Caco-2 (cell line): ENCODE data around the gene SRPK2. TPM values are rescaled to one million over a fixed set of nuclear protein-coding genes. Genes with fewer than 3 reads are reported as not detected.

Source experiments
- BruUV-seq: library from RNA; stranded (reverse); fragments of 400-500 nt; replicated peaks from 2 replicates; lab custom pipeline; 2021; lab: Mats Ljungman, UMichigan
- CTCF ChIA-PET: fragments of 300-600 bp; sonication (Branson Sonifier 250); formaldehyde crosslinking; loops from one replicate; lab custom pipeline; 2022; ENCODE audit warnings: antibody characterized with exemption; lab: Charles Lee
- POLR2A ChIA-PET: fragments of 300-600 bp; sonication (Branson Sonifier 250); formaldehyde crosslinking; loops from one replicate; lab custom pipeline; 2022; ENCODE audit warnings: antibody characterized with exemption; lab: Charles Lee
- DNase-seq, 2 experiments: peaks; one replicate each; pipeline versions ENCODE4 v3.0.0 to v3.0.0-alpha.2; 2020 to 2022
- H3K27me3 ChIP-seq: replicated peaks from 2 replicates; pipeline ENCODE4 v1.6.0; 2011; ENCODE audit warnings: low read length; ENCODE audit not compliant: control insufficient read depth, insufficient read depth
- H3K36me3 ChIP-seq: 2 replicates; pipeline ENCODE4 v1.5.1; 2011; ENCODE audit warnings: low read length; ENCODE audit not compliant: control insufficient read depth, insufficient read depth
- H3K4me1 ChIP-seq: fragments of 250-450 bp; sonication (Bioruptor Pico); 2 replicates; pipeline ENCODE4 v1.5.1; 2020; ENCODE audit warnings: mild to moderate bottlenecking
- H3K4me3 ChIP-seq: 2 replicates; pipeline ENCODE4 v1.5.1; 2011; ENCODE audit warnings: low read depth, mild to moderate bottlenecking, control low read depth, low read length
- H3K9me3 ChIP-seq: fragments of 250-450 bp; sonication (Bioruptor Pico); 2 replicates; pipeline ENCODE4 v1.5.1; 2020; ENCODE audit warnings: mild to moderate bottlenecking, moderate library complexity
- H3K27ac Mint-ChIP-seq: one replicate; pipeline ENCODE4 v1.8.0; 2022; ENCODE audit warnings: mixed read lengths; ENCODE audit not compliant: unreplicated experiment
- H3K27me3 Mint-ChIP-seq: one replicate; pipeline ENCODE4 v1.8.0; 2022; ENCODE audit warnings: mixed read lengths; ENCODE audit not compliant: insufficient read depth, unreplicated experiment
- H3K36me3 Mint-ChIP-seq: one replicate; pipeline ENCODE4 v1.8.0; 2022; ENCODE audit warnings: mild to moderate bottlenecking, mixed read lengths; ENCODE audit not compliant: insufficient read depth, unreplicated experiment
- H3K4me1 Mint-ChIP-seq: one replicate; pipeline ENCODE4 v1.8.0; 2022; ENCODE audit warnings: low read depth, mixed read lengths; ENCODE audit not compliant: unreplicated experiment
- H3K4me3 Mint-ChIP-seq: one replicate; pipeline ENCODE4 v1.8.0; 2022; ENCODE audit warnings: mild to moderate bottlenecking, moderate library complexity, mixed read lengths; ENCODE audit not compliant: unreplicated experiment
- H3K9me3 Mint-ChIP-seq: one replicate; pipeline ENCODE4 v1.8.0; 2022; ENCODE audit warnings: mixed read lengths; ENCODE audit not compliant: unreplicated experiment
- CTCF ChIP-seq, 2 experiments: fragments of 200-600 bp in 1 of 2; IDR thresholded peaks; 1 replicate in 1 of 2; 2 replicates in 1 of 2; pipeline versions ENCODE4 v1.5.1 to v1.8.0; 2011 to 2022; ENCODE audit warnings: antibody characterized with exemption in 1 of 2, control low read depth in 1 of 2, inconsistent platforms in 1 of 2, low read depth in 1 of 2, low read length in 1 of 2, mild to moderate bottlenecking in 1 of 2, moderate library complexity in 1 of 2; ENCODE audit not compliant: insufficient read depth in 1 of 2, severe bottlenecking in 1 of 2, unreplicated experiment in 1 of 2
- intact Hi-C: fragments of 100-400 bp; cut with micrococcal nuclease; formaldehyde crosslinking; loops from one replicate; pipeline ENCODE4 v1.10.0; 2022; ENCODE audit not compliant: unreplicated experiment
- total RNA-seq: library from RNA; stranded (reverse); gene quantifications from 2 replicates; pipeline ENCODE4 v1.2.3, GENCODE V29; 2022

SRPK2 gene
- total RNA-seq, 1 experiment from 2014 or later, result 39.9 TPM

GRCh38 chr7:105164751-105165150, 224.0 kb downstream of the SRPK2 start:
- peaks cover 34% of the 10 kb centered on the region for H3K36me3 Mint-ChIP-seq
- H3K27me3 Mint-ChIP-seq, result no peaks in the 10 kb centered on the region
- H3K27me3 ChIP-seq, result no peaks in the 10 kb centered on the region
- no peaks in the 10 kb centered on the region for H3K4me1 ChIP-seq
- DNase-seq, result no peak
- H3K36me3 ChIP-seq, result no peaks in the 10 kb centered on the region
- no peak overlapping the region for H3K4me3 Mint-ChIP-seq
- H3K4me3 ChIP-seq, result no peak overlapping the region
- POLR2A ChIA-PET, result no interaction called here
- no TSS peak for BruUV-seq
- H3K4me1 Mint-ChIP-seq, result no peaks in the 10 kb centered on the region
- no peaks in the 10 kb centered on the region for H3K9me3 ChIP-seq
- H3K27ac Mint-ChIP-seq, result no peak overlapping the region
- no peaks in the 10 kb centered on the region for H3K9me3 Mint-ChIP-seq
- TF ChIP-seq CTCF (IDR thresholded peaks at IDR 0.05; ENCODE audit: insufficient read depth in 1 of 2, low read depth in 1 of 2, low read length in 1 of 2, severe bottlenecking in 1 of 2, unreplicated experiment in 1 of 2), result no peak
- intact Hi-C loops, result no loop called here
- CTCF ChIA-PET, result no interaction called here

- ChIA-PET POLR2A (no interaction called here), CTCF (no interaction called here)
- Histone ChIP-seq H3K36me3 (no peaks in the 10 kb centered on the region), H3K9me3 (no peaks in the 10 kb centered on the region), H3K4me1 (no peaks in the 10 kb centered on the region), H3K27me3 (no peaks in the 10 kb centered on the region), H3K4me3 (no peak overlapping the region)
- no peak for DNase-seq
- no peak for TF ChIP-seq CTCF (IDR thresholded peaks at IDR 0.05; ENCODE audit: insufficient read depth in 1 of 2, low read depth in 1 of 2, low read length in 1 of 2, severe bottlenecking in 1 of 2, unreplicated experiment in 1 of 2)
- Mint-ChIP-seq H3K4me3 (no peak overlapping the region), H3K4me1 (no peaks in the 10 kb centered on the region), H3K36me3 (peaks cover 34% of the 10 kb centered on the region), H3K9me3 (no peaks in the 10 kb centered on the region), H3K27ac (no peak overlapping the region), H3K27me3 (no peaks in the 10 kb centered on the region)
- intact Hi-C loops, result no loop called here
- no TSS peak for BruUV-seq
Observed at GRCh38 chr7:105163718-105164117, 225.0 kb downstream of the SRPK2 start.

GRCh38 chr7:105161366-105161765, 227.4 kb downstream of the SRPK2 start:
- H3K27me3 Mint-ChIP-seq, result no peaks in the 10 kb centered on the region
- no peak for TF ChIP-seq CTCF (IDR thresholded peaks at IDR 0.05; ENCODE audit: insufficient read depth in 1 of 2, low read depth in 1 of 2, low read length in 1 of 2, severe bottlenecking in 1 of 2, unreplicated experiment in 1 of 2)
- H3K9me3 ChIP-seq, result no peaks in the 10 kb centered on the region
- BruUV-seq, result no TSS peak
- H3K36me3 ChIP-seq, result no peaks in the 10 kb centered on the region
- H3K36me3 Mint-ChIP-seq, result peaks cover 26% of the 10 kb centered on the region
- ChIA-PET CTCF (no interaction called here), POLR2A (no interaction called here)
- H3K4me3 Mint-ChIP-seq, result no peak overlapping the region
- H3K27me3 ChIP-seq, result no peaks in the 10 kb centered on the region
- H3K4me1 Mint-ChIP-seq, result no peaks in the 10 kb centered on the region
- intact Hi-C loops, result no loop called here
- H3K4me3 ChIP-seq, result no peak overlapping the region
- H3K9me3 Mint-ChIP-seq, result no peaks in the 10 kb centered on the region
- no peak for DNase-seq
- H3K4me1 ChIP-seq, result no peaks in the 10 kb centered on the region
- H3K27ac Mint-ChIP-seq, result no peak overlapping the region
